IgD-negative memory B cell (primary cell): ENCODE results near the gene PPP2R5A. TPM values are rescaled to one million over a fixed set of nuclear protein-coding genes. Genes with fewer than 3 reads are reported as not detected.
"Not testable (repeated sequence)": the region's sequence is repeated elsewhere in the genome, so short reads cannot be mapped to it uniquely, and the experiment has no call there.

Experiments used
- H3K27ac Mint-ChIP-seq, 3 donors: one replicate each; pipeline ENCODE4 v1.8.0; 2020 to 2022; ENCODE audit warnings: mild to moderate bottlenecking in 3 of 3, mixed read lengths in 3 of 3, moderate library complexity in 1 of 3
- H3K27me3 Mint-ChIP-seq: one replicate; pipeline ENCODE4 v1.8.0; 2021; ENCODE audit warnings: mixed read lengths
- H3K36me3 Mint-ChIP-seq: one replicate; pipeline ENCODE4 v1.8.0; 2020; ENCODE audit warnings: mild to moderate bottlenecking, mixed read lengths
- H3K4me1 Mint-ChIP-seq, 3 donors: one replicate each; pipeline ENCODE4 v1.8.0; 2020 to 2022; ENCODE audit warnings: mixed read lengths in 3 of 3, mild to moderate bottlenecking in 1 of 3
- H3K4me3 Mint-ChIP-seq, 4 donors: one replicate each; pipeline ENCODE4 v1.8.0; 2020 to 2022; ENCODE audit warnings: mild to moderate bottlenecking in 4 of 4, mixed read lengths in 4 of 4, moderate library complexity in 3 of 4
- H3K9me3 Mint-ChIP-seq, 3 donors: one replicate each; pipeline ENCODE4 v1.8.0; 2020 to 2021; ENCODE audit warnings: mixed read lengths in 3 of 3, mild to moderate bottlenecking in 1 of 3
- polyA plus RNA-seq: library from polyadenylated mRNA; unstranded; fragments of 300-500 nt; fragmentation: Illumina TruSeq; gene quantifications from one replicate; pipeline ENCODE4 v1.2.3, GENCODE V29; 2021

Gene PPP2R5A
- polyA plus RNA-seq, 1 donor from 2014 or later = 25.1 TPM

DNA sequence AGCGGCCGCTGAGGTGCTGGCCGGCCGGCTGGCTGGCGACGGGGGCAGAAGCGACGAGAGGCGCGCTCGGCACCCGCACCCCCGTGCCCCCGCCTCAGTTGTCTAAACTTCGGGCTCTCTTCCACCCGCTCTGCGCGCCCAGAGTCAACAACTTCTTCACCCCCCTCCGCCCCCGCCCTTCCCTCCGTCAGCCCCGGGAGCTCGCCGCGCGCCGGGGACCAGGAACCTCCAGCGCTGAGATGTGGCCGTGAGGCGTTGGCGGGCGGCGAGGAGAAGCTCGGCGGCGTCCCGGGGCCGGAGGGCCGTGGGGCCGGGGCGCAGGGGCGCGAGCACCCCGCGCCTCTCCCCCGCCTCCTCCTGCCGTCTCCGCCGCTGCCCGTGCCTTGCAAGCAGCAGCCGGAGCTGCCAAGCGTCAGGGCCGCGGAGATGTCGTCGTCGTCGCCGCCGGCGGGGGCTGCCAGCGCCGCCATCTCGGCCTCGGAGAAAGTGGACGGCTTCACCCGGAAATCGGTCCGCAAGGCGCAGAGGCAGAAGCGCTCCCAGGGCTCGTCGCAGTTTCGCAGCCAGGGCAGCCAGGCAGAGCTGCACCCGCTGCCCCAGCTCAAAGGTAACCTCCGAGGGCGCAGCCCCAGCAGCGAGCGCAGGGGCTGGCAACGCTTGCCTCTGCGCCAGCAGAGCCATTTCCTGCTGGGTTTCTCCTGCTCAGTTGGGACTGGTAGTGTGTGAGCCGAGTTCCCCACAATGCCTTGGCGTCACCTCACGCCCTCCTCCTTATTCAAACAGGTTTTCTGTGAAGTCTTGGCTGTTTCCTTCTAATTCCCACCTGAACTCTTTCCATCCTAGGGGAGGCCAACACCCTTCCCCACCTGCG, 710 bp downstream of the PPP2R5A start:
- H3K4me1 Mint-ChIP-seq = peaks cover 10 to 38% (median 18%) of the 10 kb centered on the region in 3 donors
- peaks cover 1% of the 10 kb centered on the region for H3K27me3 Mint-ChIP-seq
- H3K4me3 Mint-ChIP-seq = peak overlapping the region; percentile 95 to 99 (median 96)
- H3K36me3 Mint-ChIP-seq = no peaks in the 10 kb centered on the region
- no peaks in the 10 kb centered on the region for H3K9me3 Mint-ChIP-seq
- peak overlapping the region; percentile 95 to 97 (median 97) for H3K27ac Mint-ChIP-seq

GRCh38 chr1:212286556-212287131, 1.4 kb downstream of the PPP2R5A start:
- H3K27me3 Mint-ChIP-seq = peaks cover 1% of the 10 kb centered on the region
- no peaks in the 10 kb centered on the region for H3K9me3 Mint-ChIP-seq
- H3K36me3 Mint-ChIP-seq = no peaks in the 10 kb centered on the region
- peaks cover 15 to 44% (median 22%) of the 10 kb centered on the region in 3 donors for H3K4me1 Mint-ChIP-seq
- H3K27ac Mint-ChIP-seq = peak overlapping the region; percentile 95 to 97 (median 97)
- H3K4me3 Mint-ChIP-seq = peak overlapping the region; percentile 95 to 99 (median 96)

DNA sequence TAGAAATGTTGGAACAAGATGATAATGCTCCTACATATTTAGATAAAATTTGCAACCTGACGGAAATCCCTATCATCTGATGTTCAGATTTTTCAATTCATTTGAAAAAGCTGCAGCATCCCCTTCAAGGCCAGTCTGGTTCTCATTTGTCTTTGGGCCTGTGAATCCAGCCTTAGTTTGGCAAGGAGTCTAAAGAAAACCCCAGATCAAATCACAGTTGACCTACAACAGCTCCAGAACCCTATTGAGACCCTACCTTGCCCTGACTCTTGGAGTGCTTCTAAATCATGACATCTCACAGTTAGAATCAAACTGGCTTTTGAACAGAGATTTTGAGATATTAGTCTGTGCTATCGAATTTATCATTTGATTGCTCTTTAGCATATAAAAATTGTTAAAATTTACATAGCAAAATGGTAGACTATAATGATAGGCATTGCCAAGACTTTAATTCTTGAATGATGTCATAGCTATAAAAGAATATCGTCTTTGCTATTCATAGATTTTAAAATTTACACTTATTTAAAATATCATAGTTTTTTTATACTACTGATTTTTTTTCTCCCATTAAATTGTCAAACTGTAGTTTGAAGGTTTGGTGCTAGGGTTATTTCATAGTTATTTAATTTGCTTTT, 2.2 kb downstream of the PPP2R5A start:
- Mint-ChIP-seq H3K9me3 (no peaks in the 10 kb centered on the region), H3K4me3 (peak overlapping the region; percentile 95 to 99 (median 96)), H3K27ac (peak overlapping the region; percentile 95 to 97 (median 97)), H3K27me3 (peaks cover 1% of the 10 kb centered on the region), H3K4me1 (peaks cover 21 to 51% (median 29%) of the 10 kb centered on the region in 3 donors), H3K36me3 (no peaks in the 10 kb centered on the region)

DNA sequence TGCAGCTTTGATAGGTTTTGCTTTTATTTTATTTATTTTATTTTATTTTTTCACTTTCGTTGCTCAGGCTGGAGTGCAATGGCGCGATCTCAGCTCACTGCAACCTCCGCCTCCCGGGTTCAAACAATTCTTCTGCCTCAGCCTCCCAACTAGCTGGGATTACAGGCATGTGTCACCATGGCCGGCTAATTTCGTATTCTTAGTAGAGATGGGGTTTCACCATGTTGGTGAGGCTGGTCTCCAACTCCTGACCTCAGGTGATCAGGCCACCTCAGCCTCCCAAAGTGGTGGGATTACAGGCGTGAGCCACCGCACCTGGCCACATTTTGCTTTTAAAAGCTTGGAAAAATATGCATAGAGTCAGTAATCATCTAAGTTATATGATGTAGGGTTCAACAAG, 2.8 kb downstream of the PPP2R5A start:
- peaks cover 23 to 56% (median 34%) of the 10 kb centered on the region in 3 donors for H3K4me1 Mint-ChIP-seq
- H3K36me3 Mint-ChIP-seq, H3K27me3 Mint-ChIP-seq, H3K9me3 Mint-ChIP-seq: not testable (repeated sequence)
- peak overlapping the region in 1 of 3 donors; percentile 63 for H3K27ac Mint-ChIP-seq
- peak overlapping the region; percentile 59 to 93 (median 78) for H3K4me3 Mint-ChIP-seq

- Mint-ChIP-seq H3K27ac (no peak overlapping the region), H3K36me3 (no peaks in the 10 kb centered on the region), H3K9me3 (no peaks in the 10 kb centered on the region), H3K4me1 (peaks cover 21 to 60% (median 39%) of the 10 kb centered on the region in 3 donors), H3K27me3 (no peaks in the 10 kb centered on the region), H3K4me3 (peak overlapping the region; percentile 10 to 93 (median 58))
Observed at GRCh38 chr1:212288615-212289014, 3.4 kb downstream of the PPP2R5A start.

DNA sequence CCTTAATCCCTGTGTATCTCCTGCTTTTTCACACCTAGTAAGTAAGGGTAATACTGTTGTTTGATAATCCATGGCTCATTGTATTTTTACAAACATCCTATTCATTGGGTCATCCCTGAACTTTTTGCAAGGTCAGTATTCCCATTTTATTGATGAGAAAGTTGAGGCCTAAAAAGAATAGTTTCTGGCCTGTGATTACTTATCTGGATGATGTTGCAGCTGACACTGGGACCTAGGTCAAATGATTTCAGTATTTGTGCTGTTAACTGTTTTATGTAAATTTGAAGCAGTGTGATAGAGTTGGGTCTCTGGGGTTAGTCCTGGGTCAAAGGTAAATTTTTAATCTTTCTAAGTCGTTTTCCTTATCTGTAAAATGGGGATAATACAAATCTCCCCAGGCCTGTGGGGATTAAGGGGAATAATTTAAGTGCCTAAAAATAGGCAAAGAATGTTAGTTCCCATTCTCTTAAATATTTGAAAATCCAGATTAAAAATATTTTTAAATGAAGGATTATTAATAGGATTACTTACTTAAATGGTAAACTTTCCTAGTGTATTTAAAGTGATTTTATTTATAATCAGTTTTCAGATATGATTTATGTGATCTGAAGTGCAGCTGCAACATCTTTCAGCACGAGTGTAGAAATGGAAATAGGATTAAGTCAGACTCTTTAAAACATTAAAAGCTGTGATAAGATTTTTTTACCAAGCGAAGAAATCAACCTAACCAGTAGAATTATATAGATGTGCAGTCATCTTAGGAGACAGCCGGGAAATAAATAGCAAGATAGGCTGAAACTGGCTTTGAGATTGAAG, 4.3 kb downstream of the PPP2R5A start:
- H3K27me3 Mint-ChIP-seq = no peaks in the 10 kb centered on the region
- no peaks in the 10 kb centered on the region for H3K36me3 Mint-ChIP-seq
- H3K4me3 Mint-ChIP-seq = peak overlapping the region in 3 of 4 donors; percentile 40 to 76 (median 47)
- peaks cover 19 to 57% (median 39%) of the 10 kb centered on the region in 3 donors for H3K4me1 Mint-ChIP-seq
- peak overlapping the region in 1 of 3 donors; percentile 63 for H3K27ac Mint-ChIP-seq
- H3K9me3 Mint-ChIP-seq = no peaks in the 10 kb centered on the region

- peaks cover 22 to 67% (median 48%) of the 10 kb centered on the region in 3 donors for H3K4me1 Mint-ChIP-seq
- no peaks in the 10 kb centered on the region for H3K36me3 Mint-ChIP-seq
- no peak overlapping the region for H3K27ac Mint-ChIP-seq
- H3K9me3 Mint-ChIP-seq = no peaks in the 10 kb centered on the region
- no peaks in the 10 kb centered on the region for H3K27me3 Mint-ChIP-seq
- H3K4me3 Mint-ChIP-seq = peak overlapping the region in 1 of 4 donors; percentile 46
Observed at GRCh38 chr1:212290608-212291007, 5.4 kb downstream of the PPP2R5A start.

GRCh38 chr1:212291505-212292134, 6.4 kb downstream of the PPP2R5A start:
- no peaks in the 10 kb centered on the region for H3K9me3 Mint-ChIP-seq
- H3K27me3 Mint-ChIP-seq = no peaks in the 10 kb centered on the region
- H3K4me1 Mint-ChIP-seq = peaks cover 32 to 75% (median 53%) of the 10 kb centered on the region in 3 donors
- peak overlapping the region; percentile 2 to 79 (median 10) for H3K4me3 Mint-ChIP-seq
- no peaks in the 10 kb centered on the region for H3K36me3 Mint-ChIP-seq
- peak overlapping the region in 1 of 3 donors; percentile 0 for H3K27ac Mint-ChIP-seq

- Mint-ChIP-seq H3K27me3 (no peaks in the 10 kb centered on the region), H3K4me1 (peaks cover 34 to 70% (median 53%) of the 10 kb centered on the region in 3 donors), H3K27ac (peak overlapping the region in 1 of 3 donors; percentile 50), H3K36me3 (no peaks in the 10 kb centered on the region), H3K4me3 (no peak overlapping the region), H3K9me3 (no peaks in the 10 kb centered on the region)
Observed at GRCh38 chr1:212292250-212293105, 7.3 kb downstream of the PPP2R5A start.

DNA sequence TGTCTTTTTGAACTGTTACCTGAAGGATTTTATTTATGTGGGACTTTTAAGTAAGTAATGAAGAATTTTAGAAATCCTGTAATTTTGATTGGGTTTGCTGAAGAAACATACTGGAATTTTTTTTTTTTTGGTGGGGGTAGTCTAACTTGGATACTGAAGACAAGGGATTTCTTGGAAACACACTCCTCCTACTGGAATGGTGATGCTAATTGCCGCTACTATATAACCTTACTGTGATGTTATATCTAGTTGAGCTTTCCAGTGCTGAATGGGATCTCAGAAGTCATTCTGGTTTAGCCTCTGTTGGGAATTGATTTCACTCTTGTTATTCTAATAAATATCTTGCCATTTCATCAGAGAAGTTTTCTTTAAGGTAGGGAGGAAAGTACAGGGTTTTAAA, 8.4 kb downstream of the PPP2R5A start:
- H3K9me3 Mint-ChIP-seq = no peaks in the 10 kb centered on the region
- no peak overlapping the region for H3K4me3 Mint-ChIP-seq
- H3K27me3 Mint-ChIP-seq = no peaks in the 10 kb centered on the region
- peaks cover 34 to 64% (median 49%) of the 10 kb centered on the region in 3 donors for H3K4me1 Mint-ChIP-seq
- no peaks in the 10 kb centered on the region for H3K36me3 Mint-ChIP-seq
- H3K27ac Mint-ChIP-seq = no peak overlapping the region

DNA sequence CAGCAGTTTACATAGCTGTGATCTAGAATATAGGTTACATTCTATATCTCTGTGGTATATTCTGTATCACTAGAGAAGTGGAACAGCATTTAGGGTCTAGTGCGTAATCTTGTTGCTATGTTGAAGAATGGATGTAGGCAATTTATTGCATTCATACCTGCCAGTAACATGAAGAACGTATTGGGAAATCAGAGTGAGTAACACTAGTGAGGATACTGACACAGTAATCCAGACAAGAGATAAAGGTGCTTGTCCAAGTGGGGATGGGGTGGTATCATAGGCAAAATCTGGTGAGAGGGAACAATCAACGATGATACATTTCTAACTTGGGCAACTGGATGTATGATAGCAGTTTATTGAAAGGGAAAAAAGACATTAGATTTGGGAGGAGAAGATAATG, 9.8 kb downstream of the PPP2R5A start:
- peaks cover 1% of the 10 kb centered on the region for H3K36me3 Mint-ChIP-seq
- peak overlapping the region in 1 of 3 donors; percentile 28 for H3K27ac Mint-ChIP-seq
- H3K4me3 Mint-ChIP-seq = no peak overlapping the region
- peaks cover 39 to 59% (median 50%) of the 10 kb centered on the region in 3 donors for H3K4me1 Mint-ChIP-seq
- H3K9me3 Mint-ChIP-seq = no peaks in the 10 kb centered on the region
- no peaks in the 10 kb centered on the region for H3K27me3 Mint-ChIP-seq

DNA sequence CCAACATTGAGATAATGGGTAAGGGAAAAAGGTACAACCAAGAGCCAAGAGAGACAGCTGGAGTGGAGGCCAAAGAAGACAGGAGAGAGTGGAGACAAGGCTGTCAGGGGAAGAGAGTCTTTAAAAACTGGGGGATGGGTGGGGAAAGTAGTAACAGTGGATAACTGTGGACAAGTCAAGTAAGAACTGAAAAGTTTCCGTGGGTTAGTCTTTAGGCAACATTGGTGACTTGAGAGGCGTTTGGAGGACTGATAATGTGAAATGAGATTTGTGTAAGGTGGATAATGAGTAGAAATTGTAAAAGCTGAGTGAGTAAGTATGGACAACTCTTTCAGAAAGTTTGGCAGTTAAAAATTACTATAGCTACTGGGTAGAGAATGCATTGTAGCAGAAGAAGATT, 10.4 kb downstream of the PPP2R5A start:
- H3K9me3 Mint-ChIP-seq = no peaks in the 10 kb centered on the region
- H3K36me3 Mint-ChIP-seq = peaks cover 2% of the 10 kb centered on the region
- H3K27ac Mint-ChIP-seq = peak overlapping the region in 1 of 3 donors; percentile 28
- no peak overlapping the region for H3K4me3 Mint-ChIP-seq
- H3K27me3 Mint-ChIP-seq = no peaks in the 10 kb centered on the region
- H3K4me1 Mint-ChIP-seq = peaks cover 39 to 56% (median 48%) of the 10 kb centered on the region in 3 donors

DNA sequence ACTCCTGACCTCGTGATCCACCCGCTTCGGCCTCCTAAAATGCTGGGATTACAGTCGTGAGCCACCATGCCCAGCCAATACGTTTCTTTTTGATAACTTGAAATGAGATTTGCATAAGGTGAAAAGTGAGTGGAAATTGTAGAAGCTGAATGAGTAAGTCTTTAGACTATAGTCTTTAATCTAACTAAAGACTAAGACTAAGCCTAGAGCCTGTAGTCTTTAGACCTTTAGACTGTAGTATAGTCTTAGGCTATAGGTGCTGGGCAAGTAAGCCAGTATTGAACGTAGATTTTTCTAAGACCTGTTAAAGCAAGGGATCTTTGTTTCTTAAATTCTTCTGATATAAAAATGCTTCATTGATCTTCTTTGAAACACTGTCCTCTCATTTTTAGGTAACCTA, 12.1 kb downstream of the PPP2R5A start:
- Mint-ChIP-seq H3K4me3 (peak overlapping the region in 1 of 4 donors; percentile 43), H3K4me1 (peaks cover 40 to 44% (median 44%) of the 10 kb centered on the region in 3 donors), H3K27ac (no peak overlapping the region), H3K9me3 (no peaks in the 10 kb centered on the region), H3K27me3 (no peaks in the 10 kb centered on the region), H3K36me3 (peaks cover 5% of the 10 kb centered on the region)
